ENCODE results near the gene GATAD2A. TPM values are rescaled to one million over a fixed set of nuclear protein-coding genes. Genes with fewer than 3 reads are reported as not detected.

The GATAD2A gene
- total RNA-seq, 2 donors from 2014 or later: 102 to 145 TPM

DNA sequence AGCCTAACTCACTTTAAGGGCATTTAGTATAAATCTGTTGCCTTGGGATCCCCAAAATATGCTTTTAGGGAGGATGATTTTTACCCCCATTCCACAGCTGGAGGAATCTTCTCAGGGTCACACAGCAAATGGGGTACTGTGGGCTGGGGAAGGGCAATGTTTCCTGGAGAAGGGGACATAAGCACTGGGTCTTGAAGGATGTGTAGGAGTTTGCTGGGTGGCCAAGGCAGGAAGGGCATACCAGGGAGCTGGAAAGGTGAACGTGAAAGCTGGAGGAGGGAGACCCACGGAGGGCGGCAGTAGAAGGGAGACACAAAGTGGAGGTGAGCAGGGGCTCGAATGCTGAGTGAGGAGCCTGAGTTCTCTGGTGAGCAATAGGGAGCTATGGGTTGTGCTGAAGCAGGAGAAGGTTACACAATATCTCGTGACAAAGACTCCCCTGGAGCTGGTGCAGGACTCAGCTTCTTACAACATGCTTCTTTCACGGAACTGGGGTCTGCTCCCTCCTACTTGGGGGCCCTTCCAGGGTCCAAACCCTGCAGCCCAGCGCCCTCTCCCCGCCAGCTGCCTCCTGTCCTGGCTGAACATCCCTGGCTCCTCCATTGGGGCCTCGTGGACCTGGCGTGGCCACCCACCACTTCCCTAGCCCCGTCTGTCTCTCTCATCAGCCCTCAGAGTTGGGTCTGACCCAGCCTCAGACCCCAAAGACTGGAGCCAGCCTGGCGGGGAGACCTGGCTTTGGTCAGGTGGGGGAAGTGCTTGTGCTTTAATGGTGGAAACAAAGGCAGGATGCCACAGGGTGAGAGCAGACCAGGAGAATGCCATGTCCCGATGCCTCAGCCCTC lies 143.7 kb downstream of the GATAD2A start:
- H3K27me3 ChIP-seq: peaks cover 3% of the 10 kb centered on the region
- intact Hi-C loops (cut with DNase I): no loop called here
- H3K36me3 ChIP-seq: no peaks in the 10 kb centered on the region

GRCh38 chr19:19549804-19550464 lies 144.5 kb downstream of the GATAD2A start:
- no peak overlapping the region for H3K4me3 ChIP-seq
- no peaks in the 10 kb centered on the region for H3K36me3 ChIP-seq
- no peaks in the 10 kb centered on the region for H3K9me3 ChIP-seq
- peaks cover 3% of the 10 kb centered on the region for H3K27me3 ChIP-seq
- TF ChIP-seq CTCF (IDR thresholded peaks at IDR 0.05): no peak
- no peak overlapping the region for H3K9ac ChIP-seq (ENCODE audit: low read depth in 2 of 2, low read length in 2 of 2)
- no peak for DNase-seq
- H3K27ac ChIP-seq: no peak overlapping the region
- no peaks in the 10 kb centered on the region for H3K4me1 ChIP-seq
- intact Hi-C loops (cut with DNase I): no loop called here

More for the DNA sequence above, 143.7 kb downstream of the GATAD2A start:
- H3K4me3 ChIP-seq: no peak overlapping the region
- no peak for TF ChIP-seq CTCF (IDR thresholded peaks at IDR 0.05)
- H3K4me1 ChIP-seq: no peaks in the 10 kb centered on the region
- DNase-seq: no peak
- H3K27ac ChIP-seq: no peak overlapping the region
- no peak overlapping the region for H3K9ac ChIP-seq (ENCODE audit: low read depth in 2 of 2, low read length in 2 of 2)
- H3K9me3 ChIP-seq: no peaks in the 10 kb centered on the region

- Histone ChIP-seq H3K27me3 (peaks cover 3% of the 10 kb centered on the region), H3K27ac (no peak overlapping the region), H3K9ac (ENCODE audit: low read depth in 2 of 2, low read length in 2 of 2) (no peak overlapping the region), H3K4me1 (no peaks in the 10 kb centered on the region), H3K4me3 (no peak overlapping the region), H3K36me3 (no peaks in the 10 kb centered on the region), H3K9me3 (no peaks in the 10 kb centered on the region)
- intact Hi-C loops (cut with DNase I): no loop called here
- no peak for TF ChIP-seq CTCF (IDR thresholded peaks at IDR 0.05)
- DNase-seq: no peak
Measured at GRCh38 chr19:19550485-19550929, 145.0 kb downstream of the GATAD2A start.

DNA sequence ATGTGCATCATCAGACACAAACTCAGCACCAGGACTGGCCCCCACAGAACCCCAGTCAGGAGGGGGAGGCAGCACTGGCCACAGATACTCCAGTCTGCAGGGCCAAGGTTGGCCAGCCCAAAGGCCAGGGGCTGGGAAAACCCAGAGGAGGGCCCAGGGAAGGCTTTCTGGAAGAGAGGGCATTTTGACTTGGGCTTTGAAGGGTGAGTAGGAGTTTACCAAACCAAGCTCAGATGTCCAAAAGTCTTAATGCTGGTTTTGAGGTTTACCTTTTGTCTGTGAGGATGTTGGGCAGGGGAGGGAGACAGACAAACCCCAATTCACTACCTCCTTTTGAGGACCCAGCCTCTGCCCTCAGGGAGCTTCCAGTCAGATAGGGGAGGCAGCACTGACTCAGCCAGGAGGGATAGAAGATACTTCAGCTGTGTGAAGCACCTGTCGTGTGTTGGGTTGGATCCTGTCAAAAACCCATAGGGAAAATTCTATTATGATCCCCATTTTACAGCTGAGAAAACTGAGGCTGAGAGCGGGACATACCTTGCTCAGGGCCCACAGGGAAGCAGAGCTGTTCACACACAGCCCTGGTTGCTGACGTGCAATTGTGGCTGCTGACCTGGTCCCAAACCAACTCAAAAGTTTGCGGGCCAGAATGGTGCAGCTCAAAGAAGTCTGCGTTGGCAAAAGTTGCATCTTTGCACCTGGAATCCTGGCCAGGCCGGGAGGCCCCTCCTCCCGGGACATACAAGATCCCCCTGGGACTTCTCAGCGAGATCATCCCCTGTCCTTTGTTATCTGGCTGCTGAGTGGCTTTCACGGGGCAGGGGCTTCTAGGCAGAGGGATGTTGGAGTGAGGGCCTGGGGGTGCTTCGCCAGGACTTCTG lies 145.7 kb downstream of the GATAD2A start:
- no peak for DNase-seq
- no peak overlapping the region for H3K9ac ChIP-seq (ENCODE audit: low read depth in 2 of 2, low read length in 2 of 2)
- no peaks in the 10 kb centered on the region for H3K9me3 ChIP-seq
- no peak overlapping the region for H3K4me3 ChIP-seq
- peaks cover 3% of the 10 kb centered on the region for H3K27me3 ChIP-seq
- no peaks in the 10 kb centered on the region for H3K4me1 ChIP-seq
- intact Hi-C loops (cut with DNase I): no loop called here
- no peaks in the 10 kb centered on the region for H3K36me3 ChIP-seq
- TF ChIP-seq CTCF (IDR thresholded peaks at IDR 0.05): no peak
- no peak overlapping the region for H3K27ac ChIP-seq

DNA sequence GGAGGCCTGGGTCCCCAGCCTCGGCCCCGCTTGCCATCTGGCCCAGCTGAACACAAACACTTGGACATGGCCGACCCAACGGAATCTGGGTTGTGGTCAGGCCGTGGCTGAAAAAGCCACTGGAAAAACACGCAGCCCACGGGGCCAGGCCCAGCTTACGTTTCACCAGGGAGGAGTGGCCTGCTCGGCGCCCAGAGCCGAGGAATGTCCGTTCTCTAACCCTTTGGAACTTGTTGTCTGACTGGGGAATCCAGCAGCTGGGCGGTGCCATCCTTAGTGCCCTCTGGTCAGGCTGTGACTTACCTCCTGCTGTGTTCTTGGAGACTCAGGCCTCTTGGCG lies 146.3 kb downstream of the GATAD2A start:
- no peaks in the 10 kb centered on the region for H3K36me3 ChIP-seq
- DNase-seq: no peak
- no peak overlapping the region for H3K9ac ChIP-seq (ENCODE audit: low read depth in 2 of 2, low read length in 2 of 2)
- H3K27ac ChIP-seq: no peak overlapping the region
- H3K4me3 ChIP-seq: no peak overlapping the region
- H3K4me1 ChIP-seq: no peaks in the 10 kb centered on the region
- H3K27me3 ChIP-seq: peaks cover 3% of the 10 kb centered on the region
- no peak for TF ChIP-seq CTCF (IDR thresholded peaks at IDR 0.05)
- intact Hi-C loops (cut with DNase I): no loop called here
- H3K9me3 ChIP-seq: no peaks in the 10 kb centered on the region
